ENCODE measurements around the gene WASHC4. TPM values are rescaled to one million over a fixed set of nuclear protein-coding genes. Genes with fewer than 3 reads are reported as not detected.

Gene WASHC4
- total RNA-seq, 1 experiment from 2014 or later: 44.7 TPM

DNA sequence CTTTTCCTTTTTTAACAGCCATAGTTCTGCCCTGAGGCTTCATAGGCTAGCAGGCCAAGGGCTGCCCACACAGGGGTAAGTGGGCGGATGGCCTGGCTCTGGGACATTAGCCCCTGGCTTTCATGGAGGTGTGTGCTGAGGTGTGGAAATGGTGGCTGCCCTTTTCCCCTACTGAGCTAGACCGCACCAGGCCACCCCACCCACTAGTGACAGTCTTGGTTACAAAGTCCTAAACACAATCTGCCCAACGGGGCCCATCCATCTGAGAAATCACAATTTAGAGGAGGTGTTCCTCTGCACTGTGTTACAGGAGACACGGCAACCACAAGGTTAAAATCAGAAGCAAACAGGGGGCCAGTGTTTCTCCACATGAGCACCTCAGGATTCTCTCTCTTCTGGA lies 92.9 kb downstream of the WASHC4 start:
- no peaks in the 10 kb centered on the region for H3K4me1 ChIP-seq (ENCODE audit: control insufficient read depth, insufficient read depth, low read length)
- POLR2A ChIA-PET: no interaction called here
- in situ Hi-C loops (cut with HindIII; ENCODE audit: low pct_unique_long_range_greater_than_20kb, low sequenced_read_pairs): no loop called here
- DNase-seq (ENCODE audit: low read depth, low spot score): no peak
- H3K27me3 ChIP-seq (ENCODE audit: control insufficient read depth, insufficient read depth, low read length): no peaks in the 10 kb centered on the region
- no peaks in the 10 kb centered on the region for H3K9me3 ChIP-seq (ENCODE audit: control insufficient read depth, insufficient read depth, low read depth, low read length)
- no TSS peak for BruUV-seq (replicated peaks)
- no peaks in the 10 kb centered on the region; the same call in 1 of the 2 replicates for H3K36me3 ChIP-seq (ENCODE audit: control insufficient read depth, insufficient read depth, low read length)
- intact Hi-C loops (cut with micrococcal nuclease; ENCODE audit: unreplicated experiment): no loop called here
- no peak overlapping the region for H3K27ac ChIP-seq (ENCODE audit: low read length)
- no peak for ATAC-seq
- H3K4me3 ChIP-seq (ENCODE audit: low read depth in 2 of 2, low read length in 2 of 2): no peak overlapping the region
- TF ChIP-seq, protein P1, sequence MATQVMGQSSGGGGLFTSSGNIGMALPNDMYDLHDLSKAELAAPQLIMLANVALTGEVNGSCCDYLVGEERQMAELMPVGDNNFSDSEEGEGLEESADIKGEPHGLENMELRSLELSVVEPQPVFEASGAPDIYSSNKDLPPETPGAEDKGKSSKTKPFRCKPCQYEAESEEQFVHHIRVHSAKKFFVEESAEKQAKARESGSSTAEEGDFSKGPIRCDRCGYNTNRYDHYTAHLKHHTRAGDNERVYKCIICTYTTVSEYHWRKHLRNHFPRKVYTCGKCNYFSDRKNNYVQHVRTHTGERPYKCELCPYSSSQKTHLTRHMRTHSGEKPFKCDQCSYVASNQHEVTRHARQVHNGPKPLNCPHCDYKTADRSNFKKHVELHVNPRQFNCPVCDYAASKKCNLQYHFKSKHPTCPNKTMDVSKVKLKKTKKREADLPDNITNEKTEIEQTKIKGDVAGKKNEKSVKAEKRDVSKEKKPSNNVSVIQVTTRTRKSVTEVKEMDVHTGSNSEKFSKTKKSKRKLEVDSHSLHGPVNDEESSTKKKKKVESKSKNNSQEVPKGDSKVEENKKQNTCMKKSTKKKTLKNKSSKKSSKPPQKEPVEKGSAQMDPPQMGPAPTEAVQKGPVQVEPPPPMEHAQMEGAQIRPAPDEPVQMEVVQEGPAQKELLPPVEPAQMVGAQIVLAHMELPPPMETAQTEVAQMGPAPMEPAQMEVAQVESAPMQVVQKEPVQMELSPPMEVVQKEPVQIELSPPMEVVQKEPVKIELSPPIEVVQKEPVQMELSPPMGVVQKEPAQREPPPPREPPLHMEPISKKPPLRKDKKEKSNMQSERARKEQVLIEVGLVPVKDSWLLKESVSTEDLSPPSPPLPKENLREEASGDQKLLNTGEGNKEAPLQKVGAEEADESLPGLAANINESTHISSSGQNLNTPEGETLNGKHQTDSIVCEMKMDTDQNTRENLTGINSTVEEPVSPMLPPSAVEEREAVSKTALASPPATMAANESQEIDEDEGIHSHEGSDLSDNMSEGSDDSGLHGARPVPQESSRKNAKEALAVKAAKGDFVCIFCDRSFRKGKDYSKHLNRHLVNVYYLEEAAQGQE (IDR thresholded peaks at IDR 0.05; ENCODE audit: insufficient read depth in 1 of 2, low read depth in 2 of 2, low read length in 1 of 2): no peak
- TF ChIP-seq POLR2AphosphoS5 (IDR thresholded peaks at IDR 0.05; ENCODE audit: low read depth, low read length) (no peak), SIN3A (IDR thresholded peaks at IDR 0.05; ENCODE audit: borderline replicate concordance, insufficient read depth, low read depth, low read length) (no peak), TCF7L2 (IDR thresholded peaks at IDR 0.05; ENCODE audit: low read depth, low read length) (no peak)
- TF ChIP-seq, protein P2, sequence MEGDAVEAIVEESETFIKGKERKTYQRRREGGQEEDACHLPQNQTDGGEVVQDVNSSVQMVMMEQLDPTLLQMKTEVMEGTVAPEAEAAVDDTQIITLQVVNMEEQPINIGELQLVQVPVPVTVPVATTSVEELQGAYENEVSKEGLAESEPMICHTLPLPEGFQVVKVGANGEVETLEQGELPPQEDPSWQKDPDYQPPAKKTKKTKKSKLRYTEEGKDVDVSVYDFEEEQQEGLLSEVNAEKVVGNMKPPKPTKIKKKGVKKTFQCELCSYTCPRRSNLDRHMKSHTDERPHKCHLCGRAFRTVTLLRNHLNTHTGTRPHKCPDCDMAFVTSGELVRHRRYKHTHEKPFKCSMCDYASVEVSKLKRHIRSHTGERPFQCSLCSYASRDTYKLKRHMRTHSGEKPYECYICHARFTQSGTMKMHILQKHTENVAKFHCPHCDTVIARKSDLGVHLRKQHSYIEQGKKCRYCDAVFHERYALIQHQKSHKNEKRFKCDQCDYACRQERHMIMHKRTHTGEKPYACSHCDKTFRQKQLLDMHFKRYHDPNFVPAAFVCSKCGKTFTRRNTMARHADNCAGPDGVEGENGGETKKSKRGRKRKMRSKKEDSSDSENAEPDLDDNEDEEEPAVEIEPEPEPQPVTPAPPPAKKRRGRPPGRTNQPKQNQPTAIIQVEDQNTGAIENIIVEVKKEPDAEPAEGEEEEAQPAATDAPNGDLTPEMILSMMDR (IDR thresholded peaks at IDR 0.05): no peak
- CTCF ChIA-PET: no interaction called here

DNA sequence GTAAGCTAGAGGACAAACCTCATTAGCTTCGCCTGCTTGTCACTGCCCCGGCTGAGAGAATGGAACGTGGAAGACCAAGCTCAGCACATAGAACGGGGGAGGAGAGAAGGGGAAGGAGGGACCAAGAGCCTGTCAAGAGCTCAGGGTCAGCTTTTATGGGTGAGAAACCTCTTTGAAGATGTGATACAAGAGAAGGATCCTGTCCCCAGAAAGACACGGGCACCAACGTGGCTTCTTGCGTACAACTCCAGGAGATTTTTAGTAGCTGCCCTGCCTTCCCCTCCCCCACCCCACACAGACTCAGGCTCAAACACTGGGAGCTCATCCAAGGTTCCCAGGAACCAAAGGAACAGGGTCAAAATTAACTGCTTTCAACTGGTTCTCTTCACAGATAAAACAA lies 93.8 kb downstream of the WASHC4 start:
- Histone ChIP-seq H3K27me3 (ENCODE audit: control insufficient read depth, insufficient read depth, low read length) (no peaks in the 10 kb centered on the region), H3K9me3 (ENCODE audit: control insufficient read depth, insufficient read depth, low read depth, low read length) (no peaks in the 10 kb centered on the region), H3K27ac (ENCODE audit: low read length) (no peak overlapping the region), H3K36me3 (ENCODE audit: control insufficient read depth, insufficient read depth, low read length) (no peaks in the 10 kb centered on the region; the same call in 1 of the 2 replicates), H3K4me3 (ENCODE audit: low read depth in 2 of 2, low read length in 2 of 2) (no peak overlapping the region), H3K4me1 (ENCODE audit: control insufficient read depth, insufficient read depth, low read length) (no peaks in the 10 kb centered on the region)
- ATAC-seq (no peak), DNase-seq (ENCODE audit: low read depth, low spot score) (no peak)
- no TSS peak for BruUV-seq (replicated peaks)
- intact Hi-C loops (cut with micrococcal nuclease; ENCODE audit: unreplicated experiment): no loop called here
- ChIA-PET CTCF (no interaction called here), POLR2A (interaction anchor here (0.6 to 0.9 kb wide), 2 partner anchors 28 to 1450 kb away, joined by 3 to 4 read pairs; no protein-coding TSS in a partner anchor)
- in situ Hi-C loops (cut with HindIII; ENCODE audit: low pct_unique_long_range_greater_than_20kb, low sequenced_read_pairs): no loop called here
- TF ChIP-seq POLR2AphosphoS5 (IDR thresholded peaks at IDR 0.05; ENCODE audit: low read depth, low read length) (no peak), SIN3A (IDR thresholded peaks at IDR 0.05; ENCODE audit: borderline replicate concordance, insufficient read depth, low read depth, low read length) (no peak), TCF7L2 (IDR thresholded peaks at IDR 0.05; ENCODE audit: low read depth, low read length) (no peak)
- TF ChIP-seq, protein P1 (IDR thresholded peaks at IDR 0.05; ENCODE audit: insufficient read depth in 1 of 2, low read depth in 2 of 2, low read length in 1 of 2): no peak
- TF ChIP-seq, protein P2 (IDR thresholded peaks at IDR 0.05): no peak

All from Panc1 (cell line).